Activated effector memory CD4-positive, alpha-beta T cell treated with anti-CD3 and anti-CD28 coated beads, Interleukin-2, amount 50 U/mL, for 16 hours (primary cell): ENCODE data around the gene BET1.
"Not testable (repeated sequence)": the region's sequence is repeated elsewhere in the genome, so short reads cannot be mapped to it uniquely, and the experiment has no call there.

Experiments used
- DNase-seq: peaks from one replicate; pipeline ENCODE4 v3.0.0-alpha.2; 2020

Gene BET1

DNA sequence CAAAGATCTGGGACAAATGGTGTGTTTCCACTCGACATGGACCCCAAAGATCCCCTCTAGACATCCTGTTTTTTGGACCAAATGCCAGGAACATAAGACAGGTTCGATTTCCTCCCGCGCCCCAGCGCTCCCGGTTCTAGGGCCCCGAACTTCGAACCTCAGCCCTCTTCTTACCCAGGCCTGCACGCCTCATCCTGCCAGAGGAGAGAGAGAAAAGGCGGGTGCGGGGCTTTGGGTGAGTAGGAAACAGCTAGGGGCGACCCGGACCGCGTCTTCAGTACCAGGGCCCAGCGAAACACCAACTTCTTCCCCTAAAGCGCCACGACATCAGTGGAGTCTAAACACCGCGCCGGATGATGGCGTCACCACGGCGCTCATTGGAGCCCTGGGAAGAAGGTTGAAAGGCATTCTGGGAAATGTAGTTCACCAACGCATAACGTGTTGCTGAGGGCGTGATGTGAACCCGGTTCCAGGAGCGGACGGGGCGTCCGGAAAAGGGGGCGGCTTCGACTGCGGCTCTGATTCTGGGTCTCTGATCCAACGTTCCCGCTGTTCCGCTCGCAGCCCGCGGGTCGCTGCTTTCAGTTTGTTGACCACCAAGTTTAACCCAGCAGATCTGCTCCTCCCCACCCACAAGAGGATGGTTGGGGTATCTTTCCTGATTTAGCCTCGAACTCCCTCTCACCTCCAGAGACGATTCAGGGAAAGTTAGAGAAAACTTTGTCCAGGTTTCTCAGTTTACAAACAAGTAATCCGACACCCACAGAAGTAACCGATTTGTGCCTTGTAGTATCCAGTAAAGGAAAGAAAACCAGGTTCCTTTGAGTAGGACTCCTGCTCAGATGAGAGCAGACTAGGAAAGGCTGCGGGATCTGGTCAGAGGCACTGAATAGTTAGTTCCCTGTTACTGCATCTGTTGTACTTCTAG, at the start of gene BET1:
Gene BET1 (minus strand): TSS at position 332 of the 928 bp plus-strand sequence. CDS start 139 bp downstream, at position 193.
- DNase-seq = peak; percentile 97

DNA sequence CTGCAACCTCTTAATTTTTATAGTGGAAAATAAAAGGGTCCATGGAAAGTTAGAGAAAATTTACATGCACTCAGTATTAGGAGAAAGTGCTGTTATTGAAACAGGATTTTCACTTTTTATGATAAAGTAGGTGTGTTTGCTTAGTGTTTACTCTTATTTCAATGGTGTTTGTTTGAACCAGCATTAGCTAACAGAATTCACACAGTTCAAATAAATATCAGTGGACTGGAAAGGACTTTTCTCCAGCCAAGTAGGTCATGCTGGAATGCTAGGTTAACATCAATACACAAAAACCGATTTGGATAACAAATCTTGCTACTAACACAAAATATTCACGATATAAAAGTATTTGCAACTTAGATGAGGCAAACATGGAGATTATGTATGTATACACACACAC, 49.4 kb upstream of the BET1 start:
- DNase-seq = no peak

GRCh38 chr7:94052398-94053180, 48.4 kb upstream of the BET1 start:
- no peak for DNase-seq

DNA sequence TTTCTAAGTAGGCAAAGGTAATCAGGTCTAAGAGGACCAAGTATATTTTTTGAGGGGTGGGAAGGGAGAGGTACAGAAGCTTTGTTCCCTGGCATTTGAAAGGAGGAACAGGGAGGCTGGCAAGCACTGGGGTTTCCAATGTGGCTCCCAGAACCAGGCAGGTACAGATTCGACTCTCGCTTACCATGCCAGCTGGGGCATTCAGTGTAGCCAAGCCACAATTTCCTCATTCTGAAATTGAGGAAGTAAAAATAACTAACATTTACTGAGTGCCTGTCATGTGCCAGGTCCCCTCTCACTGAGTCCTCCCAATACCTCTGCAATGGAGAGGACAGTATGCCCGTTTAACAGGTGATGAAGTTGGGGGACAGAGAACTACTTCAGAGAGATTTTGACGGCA, 45.9 kb upstream of the BET1 start:
- no peak for DNase-seq

DNA sequence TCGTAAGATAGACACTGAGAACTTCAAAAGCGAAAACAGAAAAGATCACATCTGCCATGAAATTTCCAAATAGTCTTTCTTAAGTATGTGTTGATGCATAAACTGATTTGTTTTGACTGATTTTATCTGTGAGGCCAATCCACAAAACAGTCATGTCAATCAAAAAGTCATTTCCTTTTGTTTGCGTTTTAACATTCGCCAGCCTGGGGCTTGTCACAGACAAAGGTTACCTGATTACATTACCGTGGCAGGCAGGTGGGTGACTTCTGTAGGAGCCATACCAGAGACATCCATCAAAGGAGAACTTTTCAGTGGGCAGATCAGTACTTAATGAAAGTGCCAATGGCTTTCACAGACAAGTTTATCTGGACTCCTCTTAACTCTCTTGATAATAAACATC, 45.5 kb upstream of the BET1 start:
- DNase-seq = no peak

GRCh38 chr7:94048755-94049154, 44.6 kb upstream of the BET1 start:
- no peak for DNase-seq

DNA sequence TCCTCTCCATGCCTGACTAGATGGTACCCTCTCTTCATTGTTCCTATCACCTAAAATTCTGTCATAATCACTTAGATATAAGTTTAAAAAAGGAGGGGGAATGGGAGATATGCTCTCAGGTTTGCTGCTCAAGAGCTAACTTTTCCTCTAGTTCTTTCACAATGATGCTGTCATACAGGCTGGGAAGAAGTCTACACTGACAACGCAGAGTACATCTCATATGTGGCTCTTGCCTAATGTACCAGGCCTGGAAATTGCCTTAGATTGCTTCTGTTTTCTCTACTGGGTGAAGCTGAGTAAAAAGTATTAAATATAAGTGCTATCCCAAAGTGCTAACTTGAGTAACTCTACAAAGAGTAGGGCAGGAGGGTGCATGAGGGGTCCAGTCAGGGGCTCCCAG, 43.8 kb upstream of the BET1 start:
- DNase-seq = no peak

DNA sequence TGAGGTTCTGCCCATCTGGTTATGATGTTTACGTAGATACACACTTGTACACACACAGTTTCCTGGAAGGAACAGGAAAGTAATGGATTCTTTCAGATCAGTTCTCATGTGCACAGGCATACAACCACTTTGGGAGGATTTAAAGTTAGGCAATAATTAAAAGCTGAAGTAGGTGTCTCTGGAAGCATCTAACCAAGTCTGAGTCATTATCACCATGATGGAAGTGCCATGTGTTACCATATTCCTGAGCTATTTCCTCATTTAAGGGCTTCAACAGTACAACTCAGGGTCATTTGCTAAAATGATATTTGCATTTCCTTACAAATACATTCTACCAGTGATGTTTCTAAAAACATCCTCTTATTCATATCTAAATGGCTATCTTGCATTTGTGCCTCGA, 41.4 kb upstream of the BET1 start:
- DNase-seq = no peak

GRCh38 chr7:94044806-94045205, 40.7 kb upstream of the BET1 start:
- DNase-seq = no peak

DNA sequence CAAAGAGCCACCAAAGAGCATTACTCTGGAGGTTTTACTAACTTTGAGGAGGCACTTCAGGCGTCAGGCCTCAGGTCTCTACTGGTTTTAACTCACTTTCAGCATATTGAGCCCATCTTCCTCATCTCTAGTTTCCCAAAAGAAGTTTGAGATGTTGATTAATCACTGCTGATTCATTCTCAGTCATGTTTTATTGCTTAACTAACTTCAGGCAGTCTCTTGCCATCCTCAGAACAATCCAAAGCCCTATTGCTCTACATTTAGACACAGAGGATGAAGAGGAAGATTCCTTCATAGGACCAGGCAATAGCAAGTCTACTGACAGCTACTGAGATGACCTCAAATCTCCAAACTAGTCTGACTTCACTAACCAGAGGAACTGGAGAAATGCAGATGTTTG, 39.1 kb upstream of the BET1 start:
- no peak for DNase-seq

DNA sequence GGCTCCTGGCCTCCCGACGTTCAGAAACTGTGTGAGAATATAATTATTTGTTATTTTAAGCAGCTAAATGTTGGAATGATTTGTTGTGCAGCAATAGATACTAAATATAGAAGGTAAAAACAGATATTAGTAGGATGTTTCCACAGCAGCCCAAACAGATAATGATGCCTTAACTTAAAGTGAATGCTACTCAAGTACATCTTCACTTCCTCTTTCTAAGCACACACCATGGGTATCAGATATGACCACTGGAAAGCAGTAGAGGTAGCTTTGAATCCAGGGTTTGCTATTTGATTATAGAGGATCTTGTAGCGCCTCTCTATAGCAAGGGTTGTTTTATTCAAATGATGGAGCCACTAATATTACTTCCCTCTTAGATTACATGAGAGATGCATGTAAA, 38.2 kb upstream of the BET1 start:
- DNase-seq = no peak

- no peak for DNase-seq
These were observed 37.4 kb upstream of the BET1 start for GRCh38 chr7:94041529-94041928.

DNA sequence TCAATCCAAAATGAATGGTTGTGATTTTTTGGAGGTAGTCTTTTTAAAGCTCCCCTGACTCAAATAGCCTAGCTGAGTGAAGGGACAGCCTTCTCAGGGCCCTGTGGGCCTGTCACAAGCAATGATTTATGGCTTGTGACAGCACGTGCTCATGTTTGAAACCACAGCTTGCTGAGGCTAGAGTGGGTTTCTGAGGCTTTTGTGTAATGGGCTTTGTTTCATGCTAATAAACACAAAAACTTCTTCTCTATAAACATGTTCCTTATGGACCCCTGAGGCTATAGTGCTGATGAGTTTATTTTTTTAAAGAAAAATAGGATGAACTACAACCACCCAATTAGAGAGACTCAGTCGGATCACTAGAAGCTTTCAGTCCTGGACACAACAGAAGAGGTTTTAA, 36.1 kb upstream of the BET1 start:
- DNase-seq = no peak

GRCh38 chr7:94039368-94040035, 35.3 kb upstream of the BET1 start:
- DNase-seq = no peak

DNA sequence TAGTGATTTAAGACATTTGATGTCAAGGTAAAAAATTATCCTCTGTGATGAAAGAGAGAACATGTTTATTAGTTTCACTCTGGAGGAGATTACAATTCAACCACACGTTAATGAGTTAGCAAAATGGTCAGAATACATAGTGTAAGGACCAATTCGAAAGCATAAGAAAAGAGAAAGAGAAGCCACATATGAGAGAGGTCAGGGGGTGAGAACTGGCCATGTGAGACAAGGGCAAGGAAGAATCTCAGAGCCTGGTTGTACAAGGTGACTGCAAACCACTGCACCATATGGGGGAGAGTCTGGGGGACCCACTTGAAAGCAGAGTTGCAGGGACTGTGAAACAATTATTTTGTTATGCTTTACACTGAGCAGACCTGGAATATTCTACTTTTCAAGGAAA, 27.7 kb upstream of the BET1 start:
- no peak for DNase-seq

GRCh38 chr7:94030634-94031033, 26.5 kb upstream of the BET1 start:
- no peak for DNase-seq

- DNase-seq = no peak
These were observed 25.8 kb upstream of the BET1 start for GRCh38 chr7:94029976-94030375.

- no peak for DNase-seq
These were observed 24.6 kb upstream of the BET1 start for GRCh38 chr7:94028768-94029167.

- DNase-seq = not testable (repeated sequence)
These were observed 22.5 kb upstream of the BET1 start for GRCh38 chr7:94026619-94027018.

- no peak for DNase-seq
These were observed 18.4 kb upstream of the BET1 start for GRCh38 chr7:94022550-94022949.

- DNase-seq = no peak
These were observed 12.6 kb upstream of the BET1 start for GRCh38 chr7:94016786-94017185.

DNA sequence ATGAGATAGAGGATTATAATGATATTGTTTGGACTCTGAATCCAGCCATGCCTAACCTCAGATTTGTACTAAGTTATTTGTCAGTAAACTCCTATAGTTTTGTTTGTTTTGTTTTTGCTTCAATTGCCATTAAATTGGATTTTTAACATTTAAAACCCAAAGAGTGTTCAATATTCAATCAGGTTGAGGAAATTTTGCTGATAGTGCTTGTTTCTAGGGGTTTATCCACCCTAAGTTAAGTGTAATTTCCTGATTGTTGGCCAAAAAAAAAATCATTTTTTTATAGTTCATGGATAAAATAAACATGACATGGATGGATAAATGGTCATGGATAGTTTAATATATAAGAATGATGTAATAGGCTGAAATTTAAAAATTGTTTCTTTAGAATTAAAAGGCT, 11.4 kb upstream of the BET1 start:
- DNase-seq = no peak

DNA sequence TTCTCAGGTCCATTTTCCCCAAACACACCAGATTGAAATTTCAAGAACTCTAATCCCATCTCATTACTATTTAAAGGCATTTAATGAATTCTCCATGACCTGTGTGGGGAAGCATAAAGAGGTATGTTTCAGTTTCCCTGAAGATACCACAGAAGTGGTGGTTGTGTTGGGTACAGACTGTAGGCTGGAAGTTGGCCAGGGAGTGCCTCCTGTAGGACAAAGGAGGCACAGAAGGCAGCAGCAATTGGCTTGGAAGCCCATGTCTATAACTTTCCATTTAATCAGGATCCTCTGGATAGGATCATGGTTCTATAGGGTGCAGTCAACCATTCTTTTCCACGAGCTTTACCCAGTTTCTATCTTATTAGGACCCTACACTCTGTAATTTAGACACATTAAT, 8.6 kb upstream of the BET1 start:
- DNase-seq = no peak
